ENCODE measurements around the gene EIF1B. TPM values are rescaled to one million over a fixed set of nuclear protein-coding genes. Genes with fewer than 3 reads are reported as not detected.

EIF1B gene
- total RNA-seq, 4 donors from 2014 or later, result 18.5 to 68.7 (median 30.7) TPM

- no peak for TF ChIP-seq CTCF (IDR thresholded peaks at IDR 0.05)
- no peak for TF ChIP-seq POLR2A (IDR thresholded peaks at IDR 0.05)
- intact Hi-C loops (cut with DNase I; ENCODE audit: low total_unique reads), result no loop called here
- Histone ChIP-seq H3K4me1 (no peaks in the 10 kb centered on the region), H3K4me3 (no peak overlapping the region), H3K27me3 (no peaks in the 10 kb centered on the region), H3K36me3 (no peaks in the 10 kb centered on the region), H3K9me3 (no peaks in the 10 kb centered on the region), H3K27ac (no peak overlapping the region)
- DNase-seq, result no peak
Measured at GRCh38 chr3:40339871-40340270, 30.4 kb downstream of the EIF1B start.

- Histone ChIP-seq H3K4me1 (no peaks in the 10 kb centered on the region), H3K9me3 (no peaks in the 10 kb centered on the region), H3K27ac (no peak overlapping the region), H3K36me3 (no peaks in the 10 kb centered on the region), H3K27me3 (no peaks in the 10 kb centered on the region), H3K4me3 (no peak overlapping the region)
- DNase-seq, result no peak
- TF ChIP-seq POLR2A (IDR thresholded peaks at IDR 0.05) (no peak), CTCF (IDR thresholded peaks at IDR 0.05) (no peak)
- intact Hi-C loops (cut with DNase I; ENCODE audit: low total_unique reads), result no loop called here
Measured at GRCh38 chr3:40340541-40341170, 31.1 kb downstream of the EIF1B start.

DNA sequence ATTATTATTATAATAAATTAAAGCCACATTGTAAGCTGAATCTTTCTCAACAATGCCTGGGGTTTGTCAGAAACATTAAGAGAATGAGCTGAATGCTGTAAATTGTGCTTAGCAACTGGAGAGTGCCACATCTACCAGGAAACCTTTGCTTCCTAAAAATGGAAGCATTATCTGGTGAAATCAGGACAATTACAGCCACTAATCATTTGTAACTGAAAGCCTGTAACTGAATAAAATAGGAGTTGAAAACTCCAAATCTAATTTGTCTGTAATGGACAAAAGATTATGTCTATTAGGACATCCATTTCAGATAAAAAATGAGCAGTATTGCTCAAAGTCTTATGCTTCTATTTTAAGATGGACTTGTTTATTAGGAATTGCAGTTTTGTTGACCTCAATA is 32.2 kb downstream of the EIF1B start:
- Histone ChIP-seq H3K4me1 (no peaks in the 10 kb centered on the region), H3K27me3 (no peaks in the 10 kb centered on the region), H3K4me3 (no peak overlapping the region), H3K9me3 (no peaks in the 10 kb centered on the region), H3K27ac (no peak overlapping the region), H3K36me3 (no peaks in the 10 kb centered on the region)
- TF ChIP-seq CTCF (IDR thresholded peaks at IDR 0.05), result no peak
- TF ChIP-seq POLR2A (IDR thresholded peaks at IDR 0.05), result no peak
- DNase-seq, result no peak
- intact Hi-C loops (cut with DNase I; ENCODE audit: low total_unique reads), result no loop called here

DNA sequence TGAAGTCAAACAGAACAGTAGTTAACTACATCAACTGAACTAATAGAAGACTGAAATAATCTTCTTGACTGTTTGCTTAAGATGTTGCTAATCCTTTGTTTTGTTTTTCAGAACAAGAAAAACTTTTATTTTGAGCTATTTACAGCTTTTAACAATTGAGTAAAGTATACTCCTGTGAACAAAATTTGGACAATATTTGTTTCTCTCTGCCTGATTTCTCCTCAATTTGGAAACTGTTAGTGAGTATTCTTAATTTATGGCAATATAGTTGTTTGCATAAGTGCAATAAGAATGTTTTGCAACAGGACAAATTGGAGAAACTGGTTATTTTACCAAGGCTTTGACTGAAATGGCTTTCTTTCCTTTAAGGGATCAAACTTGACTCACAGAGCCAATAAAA is 41.0 kb downstream of the EIF1B start:
- H3K27me3 ChIP-seq, result no peaks in the 10 kb centered on the region
- H3K36me3 ChIP-seq, result peaks cover 0 to 3% of the 10 kb centered on the region in 2 donors
- H3K9me3 ChIP-seq, result no peaks in the 10 kb centered on the region
- H3K4me3 ChIP-seq, result no peak overlapping the region
- intact Hi-C loops (cut with DNase I; ENCODE audit: low total_unique reads), result no loop called here
- TF ChIP-seq POLR2A (IDR thresholded peaks at IDR 0.05), result no peak
- TF ChIP-seq CTCF (IDR thresholded peaks at IDR 0.05), result no peak
- H3K27ac ChIP-seq, result no peak overlapping the region
- no peaks in the 10 kb centered on the region for H3K4me1 ChIP-seq
- no peak for DNase-seq

GRCh38 chr3:40355410-40355809 is 45.9 kb downstream of the EIF1B start:
- TF ChIP-seq POLR2A (IDR thresholded peaks at IDR 0.05) (no peak), CTCF (IDR thresholded peaks at IDR 0.05) (no peak)
- intact Hi-C loops (cut with DNase I; ENCODE audit: low total_unique reads), result no loop called here

More at GRCh38 chr3:40355410-40355809, 45.9 kb downstream of the EIF1B start:
- Histone ChIP-seq H3K27ac (no peak overlapping the region), H3K36me3 (no peaks in the 10 kb centered on the region), H3K4me3 (no peak overlapping the region), H3K9me3 (no peaks in the 10 kb centered on the region), H3K4me1 (no peaks in the 10 kb centered on the region), H3K27me3 (no peaks in the 10 kb centered on the region)
- no peak for DNase-seq
